ENCODE measurements around the gene CXCL14. TPM values are rescaled to one million over a fixed set of nuclear protein-coding genes. Genes with fewer than 3 reads are reported as not detected.
A peak's percentile ranks its signal among the peaks of the same experiment; 100 is the strongest.

Gene CXCL14
- total and polyA plus RNA-seq, 7 donors: 2.6 to 28.9 (median 21.4) TPM

DNA sequence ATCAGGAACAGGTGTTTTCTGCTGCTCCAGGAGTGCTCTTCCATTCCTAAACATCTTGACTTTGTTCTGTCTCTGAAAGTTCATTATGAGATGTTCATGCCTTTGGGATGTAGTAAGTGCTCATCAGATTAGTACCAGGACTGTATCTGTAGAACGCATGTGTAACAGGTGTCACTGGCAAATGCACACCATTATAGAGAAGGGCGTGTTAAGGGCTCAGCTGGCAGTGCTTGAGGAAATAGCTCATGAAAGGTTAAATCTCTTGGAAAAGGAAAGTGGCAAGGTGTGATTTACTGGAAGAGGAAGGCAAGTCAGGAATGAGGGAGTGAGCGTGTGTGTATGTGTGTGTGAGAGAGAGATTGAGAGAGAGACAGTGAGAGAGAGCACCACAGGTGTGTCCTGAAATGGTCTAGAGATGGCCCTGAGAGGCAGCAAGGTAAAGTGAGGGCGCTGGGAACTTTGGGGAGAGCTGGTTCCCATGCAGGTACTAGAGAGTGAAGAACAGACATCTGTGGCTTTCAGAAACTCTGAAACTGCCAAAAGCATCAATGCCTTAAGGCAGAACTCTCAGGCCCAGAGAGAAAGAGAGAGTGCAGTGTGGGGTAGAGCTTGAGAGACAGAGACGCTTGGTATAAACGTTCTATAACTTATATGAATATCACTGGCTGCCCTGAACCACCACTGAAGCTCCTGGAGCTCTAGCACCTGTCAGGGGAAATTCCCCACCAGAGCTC lies 13.7 kb upstream of the CXCL14 start:
- WGBS, 3 donors: 77 to 82% (median 80%) methylated on average over 6 of the region's 6 CpGs
- no peak for DNase-seq
- H3K9me3 ChIP-seq: no peaks in the 10 kb centered on the region
- intact Hi-C loops (cut with DNase I): no loop called here
- no peaks in the 10 kb centered on the region for H3K36me3 ChIP-seq (ENCODE audit: insufficient read depth in 1 of 2, low read depth in 1 of 2)
- H3K4me3 ChIP-seq: no peak overlapping the region
- H3K27ac ChIP-seq: no peak overlapping the region
- TF ChIP-seq, protein P1, sequence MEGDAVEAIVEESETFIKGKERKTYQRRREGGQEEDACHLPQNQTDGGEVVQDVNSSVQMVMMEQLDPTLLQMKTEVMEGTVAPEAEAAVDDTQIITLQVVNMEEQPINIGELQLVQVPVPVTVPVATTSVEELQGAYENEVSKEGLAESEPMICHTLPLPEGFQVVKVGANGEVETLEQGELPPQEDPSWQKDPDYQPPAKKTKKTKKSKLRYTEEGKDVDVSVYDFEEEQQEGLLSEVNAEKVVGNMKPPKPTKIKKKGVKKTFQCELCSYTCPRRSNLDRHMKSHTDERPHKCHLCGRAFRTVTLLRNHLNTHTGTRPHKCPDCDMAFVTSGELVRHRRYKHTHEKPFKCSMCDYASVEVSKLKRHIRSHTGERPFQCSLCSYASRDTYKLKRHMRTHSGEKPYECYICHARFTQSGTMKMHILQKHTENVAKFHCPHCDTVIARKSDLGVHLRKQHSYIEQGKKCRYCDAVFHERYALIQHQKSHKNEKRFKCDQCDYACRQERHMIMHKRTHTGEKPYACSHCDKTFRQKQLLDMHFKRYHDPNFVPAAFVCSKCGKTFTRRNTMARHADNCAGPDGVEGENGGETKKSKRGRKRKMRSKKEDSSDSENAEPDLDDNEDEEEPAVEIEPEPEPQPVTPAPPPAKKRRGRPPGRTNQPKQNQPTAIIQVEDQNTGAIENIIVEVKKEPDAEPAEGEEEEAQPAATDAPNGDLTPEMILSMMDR (IDR thresholded peaks at IDR 0.05): no peak
- no peaks in the 10 kb centered on the region for H3K27me3 ChIP-seq (ENCODE audit: insufficient read depth in 3 of 3, low read length in 2 of 3)
- no peaks in the 10 kb centered on the region for H3K4me1 ChIP-seq
- no peak for ATAC-seq

DNA sequence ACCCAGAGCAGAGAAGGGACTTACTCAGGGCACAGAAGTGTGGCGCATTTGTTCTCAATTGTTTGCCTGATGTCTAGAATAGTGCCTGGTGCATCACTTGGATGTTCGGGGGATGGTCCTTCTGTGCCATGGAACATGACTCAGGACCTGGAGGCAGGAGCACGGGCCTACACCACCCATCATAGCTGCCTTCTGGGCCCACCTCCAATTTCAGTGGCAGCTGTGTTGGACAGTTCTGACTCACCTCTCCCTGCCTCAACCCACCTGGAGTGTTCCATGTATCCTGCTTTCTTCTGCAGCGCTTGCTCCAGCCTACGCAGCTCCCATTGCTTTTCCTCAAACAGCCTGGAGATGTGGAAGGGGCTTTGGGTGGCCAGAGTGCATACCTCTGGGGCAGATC lies 12.5 kb upstream of the CXCL14 start:
- ATAC-seq: no peak
- no peaks in the 10 kb centered on the region for H3K4me1 ChIP-seq
- no peak for DNase-seq
- no peak overlapping the region for H3K4me3 ChIP-seq
- H3K27me3 ChIP-seq (ENCODE audit: insufficient read depth in 3 of 3, low read length in 2 of 3): no peaks in the 10 kb centered on the region
- H3K27ac ChIP-seq: no peak overlapping the region
- WGBS, 3 donors: 83 to 96% (median 92%) methylated on average over 5 of the region's 5 CpGs
- H3K9me3 ChIP-seq: no peaks in the 10 kb centered on the region
- no peaks in the 10 kb centered on the region for H3K36me3 ChIP-seq (ENCODE audit: insufficient read depth in 1 of 2, low read depth in 1 of 2)
- intact Hi-C loops (cut with DNase I): no loop called here
- TF ChIP-seq, protein P1 (IDR thresholded peaks at IDR 0.05): no peak

DNA sequence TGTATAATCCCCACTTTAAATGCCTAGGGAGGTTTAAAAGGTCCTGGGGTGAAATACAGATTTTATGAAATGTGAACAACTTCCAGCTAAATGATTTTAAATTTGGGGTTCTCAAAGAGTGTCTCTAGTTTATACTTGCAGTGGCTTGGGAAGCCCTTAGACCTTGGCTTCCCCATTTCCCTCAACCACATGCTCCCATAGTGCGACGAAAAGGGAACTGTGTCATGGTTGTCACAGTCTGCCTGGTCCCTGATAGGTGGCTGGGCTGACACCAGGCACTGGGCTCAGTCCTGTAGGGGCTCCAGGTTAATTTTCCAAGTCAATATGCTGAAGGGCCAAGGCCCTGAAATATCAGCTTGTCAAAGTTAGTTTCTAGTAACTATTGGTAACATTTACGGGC lies 10.4 kb upstream of the CXCL14 start:
- TF ChIP-seq, protein P1 (IDR thresholded peaks at IDR 0.05): no peak
- DNase-seq (no peak), ATAC-seq (no peak)
- intact Hi-C loops (cut with DNase I): no loop called here
- Histone ChIP-seq H3K36me3 (ENCODE audit: insufficient read depth in 1 of 2, low read depth in 1 of 2) (no peaks in the 10 kb centered on the region), H3K27ac (no peak overlapping the region), H3K9me3 (no peaks in the 10 kb centered on the region), H3K4me1 (no peaks in the 10 kb centered on the region), H3K4me3 (no peak overlapping the region), H3K27me3 (ENCODE audit: insufficient read depth in 3 of 3, low read length in 2 of 3) (no peaks in the 10 kb centered on the region)
- WGBS, 3 donors: 90 to 95% (median 95%) methylated on average over 3 of the region's 3 CpGs

DNA sequence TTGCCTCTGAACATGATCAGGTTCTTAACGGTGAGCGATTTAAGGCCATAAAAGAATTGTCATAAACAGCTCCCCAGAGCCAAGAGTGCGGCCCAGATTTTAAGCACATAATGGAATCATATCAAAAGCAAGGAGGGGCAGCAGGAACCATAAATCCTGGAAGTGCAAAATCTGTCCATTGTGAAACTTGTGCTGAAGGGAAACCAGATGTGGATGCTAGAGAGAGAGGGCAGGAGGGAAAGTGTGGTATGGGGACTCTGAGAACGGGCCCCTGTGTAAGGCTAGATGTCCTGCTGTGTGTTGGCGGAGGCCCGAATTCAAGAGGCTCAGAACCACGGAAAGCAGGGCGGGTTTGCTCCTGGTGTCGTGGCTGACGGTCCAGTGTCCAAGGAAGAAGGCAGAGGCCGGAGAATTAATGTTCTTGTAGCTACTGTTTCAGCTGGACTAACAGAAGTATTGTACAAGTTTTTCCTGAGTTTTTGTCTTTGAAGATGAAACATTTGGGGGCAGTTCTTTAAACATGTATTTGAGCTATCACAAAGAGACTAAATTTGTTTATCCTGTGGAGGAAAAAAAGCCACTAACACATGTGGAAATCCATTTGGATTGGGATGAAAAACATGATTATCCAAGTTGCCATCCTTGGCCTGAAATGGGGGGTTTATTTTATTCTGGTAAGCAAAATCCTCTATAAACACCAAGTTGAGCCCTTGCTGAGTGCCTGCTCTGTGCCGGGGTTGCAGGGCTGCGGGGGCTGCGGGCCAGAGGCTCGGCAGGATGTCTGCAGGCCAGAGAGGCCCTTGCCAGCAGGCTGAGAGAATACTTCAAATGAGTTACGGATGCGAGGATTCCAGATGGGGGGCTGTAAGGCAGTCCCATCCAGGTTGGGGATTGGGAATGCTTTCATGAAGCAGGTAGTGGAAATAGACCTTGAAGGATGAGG lies 9.2 kb upstream of the CXCL14 start:
- DNase-seq (no peak), ATAC-seq (peak in 1 of 4 donors; percentile 12)
- no peaks in the 10 kb centered on the region for H3K27me3 ChIP-seq (ENCODE audit: insufficient read depth in 3 of 3, low read length in 2 of 3)
- H3K9me3 ChIP-seq: no peaks in the 10 kb centered on the region
- no peaks in the 10 kb centered on the region for H3K4me1 ChIP-seq
- no peaks in the 10 kb centered on the region for H3K36me3 ChIP-seq (ENCODE audit: insufficient read depth in 1 of 2, low read depth in 1 of 2)
- no peak overlapping the region for H3K4me3 ChIP-seq
- TF ChIP-seq, protein P1 (IDR thresholded peaks at IDR 0.05): no peak
- 57 to 73% (median 65%) methylated on average over 17 of the region's 17 CpGs for WGBS, 3 donors
- no peak overlapping the region for H3K27ac ChIP-seq
- intact Hi-C loops (cut with DNase I): no loop called here
